SK-N-SH treated with all-trans-retinoic acid at 6 μM for 48 hours (cell line): ENCODE measurements around the gene KIF26A.

Source experiments
- ATAC-seq: fragments of 200-7000 bp; cut with Tn5 transposase; 3 replicates; pipeline ENCODE4 v1.9.1; 2020; ENCODE audit warnings: mild to moderate bottlenecking, moderate library complexity
- ARNTL ChIP-seq: fragments of 450-650 bp; formaldehyde crosslinking; IDR thresholded peaks from 2 replicates; pipeline ENCODE4 v1.5.0; 2020; ENCODE audit warnings: low read depth, mild to moderate bottlenecking, moderate library complexity, borderline replicate concordance
- BACH2 ChIP-seq: fragments of 250-450 bp; sonication (Bioruptor Pico); IDR thresholded peaks from 2 replicates; pipeline ENCODE4 v1.9.0; 2021; ENCODE audit warnings: mild to moderate bottlenecking, borderline replicate concordance
- CSDC2 ChIP-seq: fragments of 250-450 bp; sonication (Bioruptor Pico); IDR thresholded peaks from 2 replicates; pipeline ENCODE4 v1.5.0; 2020; ENCODE audit warnings: mild to moderate bottlenecking, moderate library complexity
- CSRNP3 ChIP-seq: fragments of 250-450 bp; sonication (Bioruptor Pico); IDR thresholded peaks from 2 replicates; pipeline ENCODE4 v1.5.1; 2021; ENCODE audit warnings: mild to moderate bottlenecking, moderate library complexity
- ESRRG ChIP-seq: fragments of 250-450 bp; sonication (Bioruptor Pico); IDR thresholded peaks from 2 replicates; pipeline ENCODE4 v1.6.1; 2021; ENCODE audit warnings: mild to moderate bottlenecking
- ISL1 ChIP-seq: fragments of 250-450 bp; sonication (Bioruptor Pico); IDR thresholded peaks from 2 replicates; pipeline ENCODE4 v2.1.2; 2022; ENCODE audit warnings: mild to moderate bottlenecking, moderate library complexity
- OSR1 ChIP-seq: fragments of 250-450 bp; sonication (Bioruptor Pico); IDR thresholded peaks from 2 replicates; pipeline ENCODE4 v1.8.0; 2022; ENCODE audit warnings: moderate library complexity, mild to moderate bottlenecking, inconsistent platforms
- PATZ1 ChIP-seq: fragments of 250-450 bp; sonication (Bioruptor Pico); IDR thresholded peaks from 2 replicates; pipeline ENCODE4 v1.8.0; 2020; ENCODE audit warnings: mild to moderate bottlenecking, moderate library complexity, borderline replicate concordance
- POU6F1 ChIP-seq: fragments of 250-450 bp; sonication (Bioruptor Pico); IDR thresholded peaks from 2 replicates; pipeline ENCODE4 v1.8.0; 2021; ENCODE audit warnings: low read depth, mild to moderate bottlenecking, moderate library complexity, borderline replicate concordance
- PPARA ChIP-seq: fragments of 250-450 bp; sonication (Bioruptor Pico); IDR thresholded peaks from 2 replicates; pipeline ENCODE4 v1.5.0; 2020; ENCODE audit warnings: mild to moderate bottlenecking, borderline replicate concordance
- RARB ChIP-seq: fragments of 250-450 bp; sonication (Bioruptor Pico); IDR thresholded peaks from 2 replicates; pipeline ENCODE4 v1.8.0; 2021; ENCODE audit warnings: mild to moderate bottlenecking, moderate library complexity
- SNAI2 ChIP-seq: fragments of 250-450 bp; sonication (Bioruptor Pico); IDR thresholded peaks from 2 replicates; pipeline ENCODE4 v1.5.0; 2020; ENCODE audit warnings: mild to moderate bottlenecking, moderate library complexity
- TCF4 ChIP-seq: fragments of 250-450 bp; sonication (Bioruptor Pico); IDR thresholded peaks from 2 replicates; pipeline ENCODE4 v1.8.0; 2021; ENCODE audit warnings: mild to moderate bottlenecking, moderate library complexity, borderline replicate concordance
- TSHZ2 ChIP-seq: fragments of 250-450 bp; sonication (Bioruptor Pico); IDR thresholded peaks from 2 replicates; pipeline ENCODE4 v1.5.0; 2020; ENCODE audit warnings: mild to moderate bottlenecking, moderate library complexity
- ZFP3 ChIP-seq: fragments of 250-450 bp; sonication (Bioruptor Pico); IDR thresholded peaks from 2 replicates; pipeline ENCODE4 v1.5.0; 2020; ENCODE audit warnings: mild to moderate bottlenecking, moderate library complexity
- ZFP30 ChIP-seq: fragments of 450-650 bp; formaldehyde crosslinking; IDR thresholded peaks from 2 replicates; pipeline ENCODE4 v1.5.0; 2022; ENCODE audit warnings: mild to moderate bottlenecking, moderate library complexity
- ZNF565 ChIP-seq: fragments of 450-650 bp; formaldehyde crosslinking; conservative IDR thresholded peaks from 2 replicates; pipeline ENCODE4 v1.5.0; 2020; ENCODE audit warnings: low read depth, mild to moderate bottlenecking, moderate library complexity
- ZNF8 ChIP-seq: fragments of 450-650 bp; formaldehyde crosslinking; IDR thresholded peaks from 2 replicates; pipeline ENCODE4 v1.5.0; 2020; ENCODE audit warnings: mild to moderate bottlenecking, moderate library complexity

The KIF26A gene

GRCh38 chr14:104212206-104213095 is 74.1 kb downstream of the KIF26A start:
- TF ChIP-seq PATZ1 (CRISPR knock-in tag) (no peak), TCF4 (CRISPR knock-in tag) (no peak), BACH2 (CRISPR knock-in tag) (no peak), ARNTL (CRISPR knock-in tag) (no peak), ZFP30 (CRISPR knock-in tag) (no peak), RARB (no peak), OSR1 (CRISPR knock-in tag) (no peak), ZFP3 (no peak), SNAI2 (CRISPR knock-in tag) (no peak), ISL1 (no peak), ZNF8 (CRISPR knock-in tag) (no peak), CSDC2 (CRISPR knock-in tag) (no peak), POU6F1 (no peak), ESRRG (CRISPR knock-in tag) (no peak), TSHZ2 (CRISPR knock-in tag) (no peak), ZNF565 (CRISPR knock-in tag) (no peak), PPARA (CRISPR knock-in tag) (no peak)
- ATAC-seq, result no peak

- no peak for ATAC-seq
- TF ChIP-seq TSHZ2 (CRISPR knock-in tag), result no peak
- no peak for TF ChIP-seq CSRNP3
Measured at GRCh38 chr14:104213301-104214034, 75.1 kb downstream of the KIF26A start.
